Epithelial cell of proximal tubule (primary cell): ENCODE measurements around the gene TMEM30A. TPM values are rescaled to one million over a fixed set of nuclear protein-coding genes. Genes with fewer than 3 reads are reported as not detected.

ENCODE experiments used
- DNase-seq: peaks from one replicate; pipeline ENCODE4 v3.0.0-alpha.2; 2011; ENCODE audit warnings: low read depth
- H3K4me3 ChIP-seq: 2 replicates; pipeline ENCODE4 v1.5.1; 2011; ENCODE audit warnings: low read depth, mild to moderate bottlenecking, low read length
- CTCF ChIP-seq: conservative IDR thresholded peaks from 2 replicates; pipeline ENCODE4 v1.5.1; 2012; ENCODE audit warnings: low read depth, mild to moderate bottlenecking, low read length
- total RNA-seq: library from RNA; depleted of rRNA; stranded (reverse); fragments of >200 nt; gene quantifications from 2 replicates; pipeline ENCODE4 v1.2.3, GENCODE V29; 2015

The TMEM30A gene
- total RNA-seq, 1 donor from 2014 or later = 73.1 TPM

GRCh38 chr6:75224303-75224926 lies 60.2 kb downstream of the TMEM30A start:
- no peak for TF ChIP-seq CTCF
- no peak for DNase-seq
- no peak overlapping the region for H3K4me3 ChIP-seq

- no peak for DNase-seq
These were observed 61.2 kb downstream of the TMEM30A start for GRCh38 chr6:75223428-75223827.

GRCh38 chr6:75222261-75222660 lies 62.3 kb downstream of the TMEM30A start:
- no peak overlapping the region for H3K4me3 ChIP-seq
- TF ChIP-seq CTCF = no peak
- DNase-seq = no peak

More at GRCh38 chr6:75223428-75223827, 61.2 kb downstream of the TMEM30A start:
- H3K4me3 ChIP-seq = no peak overlapping the region
- no peak for TF ChIP-seq CTCF

- no peak for TF ChIP-seq CTCF
- H3K4me3 ChIP-seq = no peak overlapping the region
- DNase-seq = no peak
These were observed 63.5 kb downstream of the TMEM30A start for GRCh38 chr6:75221116-75221515.

GRCh38 chr6:75220357-75220756 lies 64.2 kb downstream of the TMEM30A start:
- no peak for DNase-seq
- no peak for TF ChIP-seq CTCF
- no peak overlapping the region for H3K4me3 ChIP-seq

- TF ChIP-seq CTCF = no peak
- H3K4me3 ChIP-seq = no peak overlapping the region
- DNase-seq = no peak
These were observed 65.3 kb downstream of the TMEM30A start for GRCh38 chr6:75219263-75219662.

- no peak for DNase-seq
These were observed 67.4 kb downstream of the TMEM30A start for GRCh38 chr6:75217193-75217592.

More at GRCh38 chr6:75217193-75217592, 67.4 kb downstream of the TMEM30A start:
- TF ChIP-seq CTCF = no peak
- no peak overlapping the region for H3K4me3 ChIP-seq
